Measurements from ENCODE around the gene MT3.

Gene MT3

GRCh38 chr16:56589141-56590039, at the start of gene MT3:
Gene MT3, plus strand, starts transcription at chr16:56589528. Its CDS starts 63 bp downstream, at chr16:56589591.
- H3K4me3 Mint-ChIP-seq, result peak within 1 kb of the TSS; percentile 84
- H3K27ac Mint-ChIP-seq, result peak within 1 kb of the TSS; percentile 67
- H3K36me3 Mint-ChIP-seq (ENCODE audit: low read depth), result no peaks in the 10 kb centered on the region
- H3K27me3 Mint-ChIP-seq (ENCODE audit: low read depth), result peaks cover 44% of the 10 kb centered on the region
- H3K4me1 Mint-ChIP-seq (ENCODE audit: low read depth), result peaks cover 3% of the 10 kb centered on the region
- no peaks in the 10 kb centered on the region for H3K9me3 Mint-ChIP-seq

GRCh38 chr16:56539656-56540055, 49.7 kb upstream of the MT3 start:
- H3K4me3 Mint-ChIP-seq, result no peak overlapping the region

GRCh38 chr16:56542039-56542438, 47.3 kb upstream of the MT3 start:
- Mint-ChIP-seq H3K4me1 (ENCODE audit: low read depth) (peaks cover 3% of the 10 kb centered on the region), H3K27me3 (ENCODE audit: low read depth) (peaks cover 18% of the 10 kb centered on the region), H3K27ac (no peak overlapping the region), H3K36me3 (ENCODE audit: low read depth) (no peaks in the 10 kb centered on the region), H3K4me3 (no peak overlapping the region), H3K9me3 (peaks cover 3% of the 10 kb centered on the region)

More at GRCh38 chr16:56539656-56540055, 49.7 kb upstream of the MT3 start:
- Mint-ChIP-seq H3K4me1 (ENCODE audit: low read depth) (no peaks in the 10 kb centered on the region), H3K36me3 (ENCODE audit: low read depth) (no peaks in the 10 kb centered on the region), H3K27ac (no peak overlapping the region), H3K27me3 (ENCODE audit: low read depth) (peaks cover 16% of the 10 kb centered on the region), H3K9me3 (peaks cover 3% of the 10 kb centered on the region)

- Mint-ChIP-seq H3K36me3 (ENCODE audit: low read depth) (no peaks in the 10 kb centered on the region), H3K27ac (peak overlapping the region; percentile 41), H3K4me3 (no peak overlapping the region), H3K27me3 (ENCODE audit: low read depth) (peaks cover 10% of the 10 kb centered on the region), H3K9me3 (no peaks in the 10 kb centered on the region), H3K4me1 (ENCODE audit: low read depth) (peaks cover 15% of the 10 kb centered on the region)
Measured at GRCh38 chr16:56547120-56547948, 42.0 kb upstream of the MT3 start.

GRCh38 chr16:56547949-56548567, 41.3 kb upstream of the MT3 start:
- H3K27ac Mint-ChIP-seq, result peak overlapping the region; percentile 41
- H3K4me3 Mint-ChIP-seq, result no peak overlapping the region
- no peaks in the 10 kb centered on the region for H3K9me3 Mint-ChIP-seq
- H3K36me3 Mint-ChIP-seq (ENCODE audit: low read depth), result no peaks in the 10 kb centered on the region
- peaks cover 10% of the 10 kb centered on the region for H3K27me3 Mint-ChIP-seq (ENCODE audit: low read depth)
- H3K4me1 Mint-ChIP-seq (ENCODE audit: low read depth), result peaks cover 15% of the 10 kb centered on the region

- Mint-ChIP-seq H3K27ac (no peak overlapping the region), H3K4me3 (no peak overlapping the region), H3K36me3 (ENCODE audit: low read depth) (no peaks in the 10 kb centered on the region), H3K4me1 (ENCODE audit: low read depth) (peaks cover 15% of the 10 kb centered on the region), H3K27me3 (ENCODE audit: low read depth) (peaks cover 19% of the 10 kb centered on the region), H3K9me3 (no peaks in the 10 kb centered on the region)
Measured at GRCh38 chr16:56549161-56549560, 40.2 kb upstream of the MT3 start.

- Mint-ChIP-seq H3K4me3 (no peak overlapping the region), H3K4me1 (ENCODE audit: low read depth) (peaks cover 15% of the 10 kb centered on the region), H3K36me3 (ENCODE audit: low read depth) (no peaks in the 10 kb centered on the region), H3K27me3 (ENCODE audit: low read depth) (peaks cover 22% of the 10 kb centered on the region), H3K27ac (no peak overlapping the region), H3K9me3 (no peaks in the 10 kb centered on the region)
Measured at GRCh38 chr16:56549744-56550385, 39.5 kb upstream of the MT3 start.

GRCh38 chr16:56551796-56552738, 37.3 kb upstream of the MT3 start:
- Mint-ChIP-seq H3K27me3 (ENCODE audit: low read depth) (peaks cover 26% of the 10 kb centered on the region), H3K4me1 (ENCODE audit: low read depth) (peaks cover 12% of the 10 kb centered on the region), H3K4me3 (no peak overlapping the region), H3K9me3 (no peaks in the 10 kb centered on the region), H3K27ac (no peak overlapping the region), H3K36me3 (ENCODE audit: low read depth) (no peaks in the 10 kb centered on the region)

GRCh38 chr16:56554441-56554840, 34.9 kb upstream of the MT3 start:
- H3K9me3 Mint-ChIP-seq, result no peaks in the 10 kb centered on the region
- H3K4me3 Mint-ChIP-seq, result no peak overlapping the region
- no peaks in the 10 kb centered on the region for H3K36me3 Mint-ChIP-seq (ENCODE audit: low read depth)
- H3K4me1 Mint-ChIP-seq (ENCODE audit: low read depth), result no peaks in the 10 kb centered on the region
- H3K27me3 Mint-ChIP-seq (ENCODE audit: low read depth), result peaks cover 37% of the 10 kb centered on the region
- no peak overlapping the region for H3K27ac Mint-ChIP-seq

GRCh38 chr16:56558024-56558747, 31.1 kb upstream of the MT3 start:
- Mint-ChIP-seq H3K27me3 (ENCODE audit: low read depth) (peaks cover 39% of the 10 kb centered on the region), H3K4me1 (ENCODE audit: low read depth) (no peaks in the 10 kb centered on the region), H3K27ac (peak overlapping the region; percentile 11), H3K36me3 (ENCODE audit: low read depth) (no peaks in the 10 kb centered on the region), H3K9me3 (no peaks in the 10 kb centered on the region), H3K4me3 (no peak overlapping the region)

- Mint-ChIP-seq H3K27me3 (ENCODE audit: low read depth) (peaks cover 31% of the 10 kb centered on the region), H3K27ac (no peak overlapping the region), H3K9me3 (no peaks in the 10 kb centered on the region), H3K4me3 (no peak overlapping the region), H3K4me1 (ENCODE audit: low read depth) (no peaks in the 10 kb centered on the region), H3K36me3 (ENCODE audit: low read depth) (no peaks in the 10 kb centered on the region)
Measured at GRCh38 chr16:56559109-56559508, 30.2 kb upstream of the MT3 start.

- Mint-ChIP-seq H3K36me3 (ENCODE audit: low read depth) (no peaks in the 10 kb centered on the region), H3K27me3 (ENCODE audit: low read depth) (peaks cover 28% of the 10 kb centered on the region), H3K9me3 (no peaks in the 10 kb centered on the region), H3K4me1 (ENCODE audit: low read depth) (no peaks in the 10 kb centered on the region), H3K4me3 (no peak overlapping the region), H3K27ac (no peak overlapping the region)
Measured at GRCh38 chr16:56560447-56560846, 28.9 kb upstream of the MT3 start.

- no peak overlapping the region for H3K27ac Mint-ChIP-seq
- peaks cover 22% of the 10 kb centered on the region for H3K27me3 Mint-ChIP-seq (ENCODE audit: low read depth)
- peaks cover under 1% of the 10 kb centered on the region for H3K4me1 Mint-ChIP-seq (ENCODE audit: low read depth)
- no peaks in the 10 kb centered on the region for H3K9me3 Mint-ChIP-seq
- H3K36me3 Mint-ChIP-seq (ENCODE audit: low read depth), result no peaks in the 10 kb centered on the region
- H3K4me3 Mint-ChIP-seq, result no peak overlapping the region
Measured at GRCh38 chr16:56561126-56561525, 28.2 kb upstream of the MT3 start.

All from T-helper 1 cell treated with Interleukin-12 subunit alpha and Interleukin-12 subunit beta and Interleukin-4 antibody, amounts not matched to agents 30 μg/mL and 1 μg/mL, for 36 hours (primary cell).